Esophagus squamous epithelium (tissue), 5 donors: ENCODE results near the gene TM9SF1. TPM values are rescaled to one million over a fixed set of nuclear protein-coding genes. Genes with fewer than 3 reads are reported as not detected.

Experiments
- DNase-seq: peaks from one replicate; lab custom pipeline; 2025; lab: John Stamatoyannopoulos, UW
- H3K27ac ChIP-seq, 4 donors: fragments of 200-600 bp; sonication (generic); one replicate each; pipeline ENCODE4 v1.5.1; 2016 to 2019; ENCODE audit warnings: mild to moderate bottlenecking in 1 of 4
- H3K27me3 ChIP-seq, 4 donors: fragments of 200-600 bp; sonication (generic); 1 replicate in 3 of 4; 2 replicates in 1 of 4; pipeline versions ENCODE4 v1.5.1 to v1.6.0; 2017 to 2021; ENCODE audit warnings: antibody characterized with exemption in 1 of 4
- H3K36me3 ChIP-seq, 3 donors: fragments of 200-600 bp; sonication (generic); one replicate each; pipeline ENCODE4 v1.5.1; 2016 to 2019
- H3K4me1 ChIP-seq, 3 donors: fragments of 200-600 bp; sonication (generic); one replicate each; pipeline ENCODE4 v1.5.1; 2017 to 2019
- H3K4me3 ChIP-seq, 4 donors: fragments of 200-600 bp; sonication (generic); 1 replicate in 3 of 4; 2 replicates in 1 of 4; pipeline ENCODE4 v1.5.1; 2016 to 2019; ENCODE audit warnings: mild to moderate bottlenecking in 2 of 4, moderate library complexity in 1 of 4
- H3K9me3 ChIP-seq, 3 donors: fragments of 200-600 bp; sonication (generic); one replicate each; pipeline ENCODE4 v1.5.1; 2016 to 2019
- CTCF ChIP-seq, 6 experiments: fragments of 450-650 bp in 4 of 6; fragments of 200-600 bp in 2 of 6; sonication (generic) in 2 of 6; IDR thresholded peaks; one replicate each; pipeline ENCODE4 v1.5.1; 2016 to 2019; ENCODE audit warnings: antibody characterized with exemption in 6 of 6, mild to moderate bottlenecking in 4 of 6, moderate library complexity in 4 of 6
- POLR2A ChIP-seq, 4 donors: fragments of 450-650 bp; IDR thresholded peaks; one replicate each; pipeline ENCODE4 v1.6.1; 2017; ENCODE audit warnings: antibody characterized with exemption in 4 of 4, mild to moderate bottlenecking in 4 of 4, moderate library complexity in 3 of 4
- WGBS, 2 donors: methylation state at CpG; one replicate each; pipeline ENCODE4 v1.1.5; 2018; 5-methylcytosine and 5-hydroxymethylcytosine counted together
- intact Hi-C: fragments of 100-400 bp; cut with DNase I; formaldehyde crosslinking; loops from one replicate; pipeline ENCODE4 v1.15.0; 2022
- total RNA-seq, 4 donors: library from RNA; depleted of rRNA; stranded (reverse); fragments of >200 nt; gene quantifications; one replicate each; pipeline ENCODE4 v1.1.0, GENCODE V29; 2016
- donor health status: DM: yes; HTN: yes; CAD: no.

Gene TM9SF1
- total RNA-seq, 4 donors from 2014 or later, result 36.4 to 51.3 (median 44.6) TPM

GRCh38 chr14:24146978-24147760 lies 48.1 kb downstream of the TM9SF1 start, which contains the start of gene RNF31:
TSS of gene RNF31 (plus strand) at chr14:24147498. CDS start at chr14:24147699, 201 bp downstream.
- Histone ChIP-seq H3K27me3 (no peaks in the 10 kb centered on the region), H3K36me3 (peaks cover 16 to 53% (median 24%) of the 10 kb centered on the region in 3 donors), H3K4me1 (peaks cover 26 to 61% (median 28%) of the 10 kb centered on the region in 3 donors), H3K4me3 (peak within 1 kb of the TSS; percentile 80 to 97 (median 82)), H3K27ac (peak within 1 kb of the TSS; percentile 92 to 98 (median 94)), H3K9me3 (no peaks in the 10 kb centered on the region)
- peak; percentile 95 for DNase-seq
- 0 to 1% methylated on average over 8 to 26 of the region's 57 CpGs for WGBS, 2 donors
- TF ChIP-seq CTCF (IDR thresholded peaks at IDR 0.05) (no peak), POLR2A (IDR thresholded peaks at IDR 0.05) (peak in 2 of 4 donors; percentile 12 to 59)
- intact Hi-C loops, result no loop called here

GRCh38 chr14:24146453-24146977 lies 48.7 kb downstream of the TM9SF1 start, which contains the start of gene PSME2:
TSS of gene PSME2 (minus strand) at chr14:24146610. CDS start at chr14:24146581, 29 bp downstream.
- Histone ChIP-seq H3K9me3 (no peaks in the 10 kb centered on the region), H3K27me3 (no peaks in the 10 kb centered on the region), H3K36me3 (peaks cover 11 to 46% (median 18%) of the 10 kb centered on the region in 3 donors), H3K4me3 (peak within 1 kb of the TSS; percentile 80 to 97 (median 82)), H3K4me1 (peaks cover 28 to 65% (median 30%) of the 10 kb centered on the region in 3 donors), H3K27ac (peak within 1 kb of the TSS; percentile 92 to 98 (median 94))
- WGBS, 2 donors, result 0% methylated on average over 5 to 13 of the region's 25 CpGs
- intact Hi-C loops, result no loop called here
- peak in 2 of 4 donors; percentile 27 to 36 for TF ChIP-seq POLR2A (IDR thresholded peaks at IDR 0.05)
- TF ChIP-seq CTCF (IDR thresholded peaks at IDR 0.05), result no peak
- DNase-seq, result peak; percentile 64

- intact Hi-C loops, result no loop called here
- Histone ChIP-seq H3K36me3 (peaks cover 5 to 40% (median 13%) of the 10 kb centered on the region in 3 donors), H3K4me3 (peak overlapping the region; percentile 80 to 97 (median 82)), H3K27me3 (no peaks in the 10 kb centered on the region), H3K9me3 (no peaks in the 10 kb centered on the region), H3K4me1 (peaks cover 28 to 68% (median 30%) of the 10 kb centered on the region in 3 donors), H3K27ac (peak overlapping the region; percentile 92 to 98 (median 94))
- TF ChIP-seq CTCF (IDR thresholded peaks at IDR 0.05), result no peak
- no peak for TF ChIP-seq POLR2A (IDR thresholded peaks at IDR 0.05)
- DNase-seq, result no peak
- WGBS, 2 donors, result 6 to 12% methylated on average over 9 of the region's 9 CpGs
Measured at GRCh38 chr14:24145690-24146452, 49.4 kb downstream of the TM9SF1 start.

GRCh38 chr14:24145219-24145618 lies 50.0 kb downstream of the TM9SF1 start:
- DNase-seq, result no peak
- intact Hi-C loops, result no loop called here
- WGBS, 2 donors, result 73 to 100% methylated on average over 1 to 2 of the region's 2 CpGs
- Histone ChIP-seq H3K4me1 (peaks cover 29 to 73% (median 33%) of the 10 kb centered on the region in 3 donors), H3K4me3 (peak overlapping the region in 1 of 4 donors; percentile 80), H3K36me3 (peaks cover under 1 to 33% (median 7%) of the 10 kb centered on the region in 3 donors), H3K27ac (peak overlapping the region; percentile 92 to 98 (median 94)), H3K27me3 (no peaks in the 10 kb centered on the region), H3K9me3 (no peaks in the 10 kb centered on the region)
- no peak for TF ChIP-seq CTCF (IDR thresholded peaks at IDR 0.05)
- TF ChIP-seq POLR2A (IDR thresholded peaks at IDR 0.05), result no peak
